ENCODE data around the gene CALHM3. TPM values are rescaled to one million over a fixed set of nuclear protein-coding genes. Genes with fewer than 3 reads are reported as not detected.

The CALHM3 gene
- total and polyA plus RNA-seq, 5 donors, result not detected

- DNase-seq (peak in 1 of 3 donors; percentile 58), ATAC-seq (no peak)
- H3K27ac ChIP-seq (ENCODE audit: low read length), result peak overlapping the region; percentile 65
- no peaks in the 10 kb centered on the region for H3K27me3 ChIP-seq (ENCODE audit: control insufficient read depth, insufficient read depth)
- H3K4me3 ChIP-seq (ENCODE audit: low read length), result no peak overlapping the region
- H3K4me1 ChIP-seq (ENCODE audit: control insufficient read depth, insufficient read depth, low read length), result peaks cover 29% of the 10 kb centered on the region
- intact Hi-C loops (cut with DNase I), result no loop called here
- WGBS, result 76% methylated on average over 9 of the region's 9 CpGs
- H3K9me3 ChIP-seq (ENCODE audit: control insufficient read depth, low read length), result no peaks in the 10 kb centered on the region
These were observed 33.7 kb downstream of the CALHM3 start for GRCh38 chr10:103445366-103445765.

- DNase-seq, result peak; percentile 48 to 77 (median 76)
- no peaks in the 10 kb centered on the region for H3K27me3 ChIP-seq (ENCODE audit: control insufficient read depth, insufficient read depth)
- H3K27ac ChIP-seq (ENCODE audit: low read length), result no peak overlapping the region
- ATAC-seq, result no peak
- intact Hi-C loops (cut with DNase I), result no loop called here
- H3K9me3 ChIP-seq (ENCODE audit: control insufficient read depth, low read length), result no peaks in the 10 kb centered on the region
- 65% methylated on average over 10 of the region's 10 CpGs for WGBS
- H3K4me3 ChIP-seq (ENCODE audit: low read length), result no peak overlapping the region
- peaks cover 29% of the 10 kb centered on the region for H3K4me1 ChIP-seq (ENCODE audit: control insufficient read depth, insufficient read depth, low read length)
These were observed 34.6 kb downstream of the CALHM3 start for GRCh38 chr10:103444478-103444877.

GRCh38 chr10:103443475-103444185 lies 35.4 kb downstream of the CALHM3 start:
- peak in 1 of 3 donors; percentile 67 for DNase-seq
- intact Hi-C loops (cut with DNase I), result no loop called here
- Histone ChIP-seq H3K9me3 (ENCODE audit: control insufficient read depth, low read length) (no peaks in the 10 kb centered on the region), H3K4me3 (ENCODE audit: low read length) (no peak overlapping the region), H3K27me3 (ENCODE audit: control insufficient read depth, insufficient read depth) (no peaks in the 10 kb centered on the region), H3K4me1 (ENCODE audit: control insufficient read depth, insufficient read depth, low read length) (peaks cover 25% of the 10 kb centered on the region), H3K27ac (ENCODE audit: low read length) (no peak overlapping the region)
- ATAC-seq, result peak in 1 of 2 donors; percentile 1
- WGBS, result 70% methylated on average over 23 of the region's 23 CpGs

GRCh38 chr10:103442031-103442461 lies 37.0 kb downstream of the CALHM3 start:
- H3K4me1 ChIP-seq (ENCODE audit: control insufficient read depth, insufficient read depth, low read length), result peaks cover 19% of the 10 kb centered on the region
- peak; percentile 62 to 80 (median 80) for DNase-seq
- intact Hi-C loops (cut with DNase I), result no loop called here
- no peaks in the 10 kb centered on the region for H3K27me3 ChIP-seq (ENCODE audit: control insufficient read depth, insufficient read depth)
- ATAC-seq, result peak; percentile 9
- WGBS, result 61% methylated on average over 13 of the region's 13 CpGs
- no peak overlapping the region for H3K4me3 ChIP-seq (ENCODE audit: low read length)
- peak overlapping the region; percentile 15 for H3K27ac ChIP-seq (ENCODE audit: low read length)
- no peaks in the 10 kb centered on the region for H3K9me3 ChIP-seq (ENCODE audit: control insufficient read depth, low read length)

- Histone ChIP-seq H3K4me1 (ENCODE audit: control insufficient read depth, insufficient read depth, low read length) (peaks cover 18% of the 10 kb centered on the region), H3K4me3 (ENCODE audit: low read length) (no peak overlapping the region), H3K27ac (ENCODE audit: low read length) (peak overlapping the region; percentile 15), H3K27me3 (ENCODE audit: control insufficient read depth, insufficient read depth) (no peaks in the 10 kb centered on the region), H3K9me3 (ENCODE audit: control insufficient read depth, low read length) (no peaks in the 10 kb centered on the region)
- WGBS, result 77% methylated on average over 8 of the region's 8 CpGs
- no peak for ATAC-seq
- DNase-seq, result no peak
- intact Hi-C loops (cut with DNase I), result no loop called here
These were observed 37.4 kb downstream of the CALHM3 start for GRCh38 chr10:103441611-103442010.

GRCh38 chr10:103441206-103441605 lies 37.8 kb downstream of the CALHM3 start:
- no peak for ATAC-seq
- WGBS, result 93% methylated on average over 8 of the region's 8 CpGs
- Histone ChIP-seq H3K27ac (ENCODE audit: low read length) (no peak overlapping the region), H3K4me1 (ENCODE audit: control insufficient read depth, insufficient read depth, low read length) (peaks cover 15% of the 10 kb centered on the region), H3K27me3 (ENCODE audit: control insufficient read depth, insufficient read depth) (no peaks in the 10 kb centered on the region), H3K4me3 (ENCODE audit: low read length) (no peak overlapping the region), H3K9me3 (ENCODE audit: control insufficient read depth, low read length) (no peaks in the 10 kb centered on the region)
- intact Hi-C loops (cut with DNase I), result no loop called here
- DNase-seq, result no peak

GRCh38 chr10:103440416-103440815 lies 38.6 kb downstream of the CALHM3 start:
- no peak overlapping the region for H3K4me3 ChIP-seq (ENCODE audit: low read length)
- ATAC-seq, result no peak
- WGBS, result 96% methylated on average over 14 of the region's 14 CpGs
- H3K4me1 ChIP-seq (ENCODE audit: control insufficient read depth, insufficient read depth, low read length), result peaks cover 11% of the 10 kb centered on the region
- no peak for DNase-seq
- H3K9me3 ChIP-seq (ENCODE audit: control insufficient read depth, low read length), result no peaks in the 10 kb centered on the region
- H3K27ac ChIP-seq (ENCODE audit: low read length), result no peak overlapping the region
- no peaks in the 10 kb centered on the region for H3K27me3 ChIP-seq (ENCODE audit: control insufficient read depth, insufficient read depth)
- intact Hi-C loops (cut with DNase I), result no loop called here

GRCh38 chr10:103439776-103440175 lies 39.3 kb downstream of the CALHM3 start:
- WGBS, result 91% methylated on average over 4 of the region's 4 CpGs
- no peak overlapping the region for H3K4me3 ChIP-seq (ENCODE audit: low read length)
- no peak for DNase-seq
- no peaks in the 10 kb centered on the region for H3K9me3 ChIP-seq (ENCODE audit: control insufficient read depth, low read length)
- H3K4me1 ChIP-seq (ENCODE audit: control insufficient read depth, insufficient read depth, low read length), result peaks cover 5% of the 10 kb centered on the region
- no peaks in the 10 kb centered on the region for H3K27me3 ChIP-seq (ENCODE audit: control insufficient read depth, insufficient read depth)
- no peak overlapping the region for H3K27ac ChIP-seq (ENCODE audit: low read length)
- intact Hi-C loops (cut with DNase I), result no loop called here
- ATAC-seq, result no peak

- WGBS, result 63% methylated on average over 2 of the region's 2 CpGs
- intact Hi-C loops (cut with DNase I), result no loop called here
- DNase-seq (peak; percentile 62 to 82 (median 72)), ATAC-seq (peak; percentile 38 to 50)
- Histone ChIP-seq H3K9me3 (ENCODE audit: control insufficient read depth, low read length) (no peaks in the 10 kb centered on the region), H3K27ac (ENCODE audit: low read length) (no peak overlapping the region), H3K4me3 (ENCODE audit: low read length) (no peak overlapping the region), H3K4me1 (ENCODE audit: control insufficient read depth, insufficient read depth, low read length) (no peaks in the 10 kb centered on the region), H3K27me3 (ENCODE audit: control insufficient read depth, insufficient read depth) (no peaks in the 10 kb centered on the region)
These were observed 45.2 kb downstream of the CALHM3 start for GRCh38 chr10:103433858-103434257.

GRCh38 chr10:103431902-103432301 lies 47.1 kb downstream of the CALHM3 start:
- no peak for DNase-seq
- no peak for ATAC-seq
- WGBS, result 76% methylated on average over 8 of the region's 8 CpGs
- no peaks in the 10 kb centered on the region for H3K27me3 ChIP-seq (ENCODE audit: control insufficient read depth, insufficient read depth)
- no peaks in the 10 kb centered on the region for H3K9me3 ChIP-seq (ENCODE audit: control insufficient read depth, low read length)
- no peak overlapping the region for H3K27ac ChIP-seq (ENCODE audit: low read length)
- intact Hi-C loops (cut with DNase I), result no loop called here
- no peaks in the 10 kb centered on the region for H3K4me1 ChIP-seq (ENCODE audit: control insufficient read depth, insufficient read depth, low read length)
- H3K4me3 ChIP-seq (ENCODE audit: low read length), result no peak overlapping the region

- no peak overlapping the region for H3K27ac ChIP-seq (ENCODE audit: low read length)
- H3K27me3 ChIP-seq (ENCODE audit: control insufficient read depth, insufficient read depth), result no peaks in the 10 kb centered on the region
- H3K9me3 ChIP-seq (ENCODE audit: control insufficient read depth, low read length), result no peaks in the 10 kb centered on the region
- DNase-seq (no peak), ATAC-seq (no peak)
- 95% methylated on average over 5 of the region's 5 CpGs for WGBS
- H3K4me1 ChIP-seq (ENCODE audit: control insufficient read depth, insufficient read depth, low read length), result no peaks in the 10 kb centered on the region
- intact Hi-C loops (cut with DNase I), result no loop called here
- H3K4me3 ChIP-seq (ENCODE audit: low read length), result no peak overlapping the region
These were observed 49.4 kb downstream of the CALHM3 start for GRCh38 chr10:103429647-103430046.
